Right atrium auricular region (tissue), 2 donors: ENCODE measurements around the gene SH3BP5L. TPM values are rescaled to one million over a fixed set of nuclear protein-coding genes. Genes with fewer than 3 reads are reported as not detected.

Experiments used
- DNase-seq: peaks from one replicate; pipeline ENCODE4 v3.0.0-alpha.2; 2019; ENCODE audit warnings: low spot score
- H3K27ac ChIP-seq, 2 donors: fragments of 200-600 bp; sonication (generic); 1 replicate in 1 of 2; 2 replicates in 1 of 2; pipeline ENCODE4 v1.5.1; 2016 to 2019
- H3K27me3 ChIP-seq, 2 donors: fragments of 200-600 bp; sonication (generic); one replicate each; pipeline versions ENCODE4 v1.5.1 to v1.6.0; 2017 to 2019
- H3K36me3 ChIP-seq: fragments of 200-600 bp; sonication (generic); one replicate; pipeline ENCODE4 v1.5.1; 2016
- H3K4me1 ChIP-seq, 2 donors: fragments of 200-600 bp; sonication (generic); one replicate each; pipeline versions ENCODE4 v1.5.1 to v1.6.0; 2017 to 2019
- H3K4me3 ChIP-seq, 2 donors: fragments of 200-600 bp; sonication (generic); 1 replicate in 1 of 2; 2 replicates in 1 of 2; pipeline ENCODE4 v1.5.1; 2017 to 2019; ENCODE audit warnings: mild to moderate bottlenecking in 1 of 2, moderate library complexity in 1 of 2
- H3K9me3 ChIP-seq, 2 donors: fragments of 200-600 bp; sonication (generic); one replicate each; pipeline ENCODE4 v1.5.1; 2019
- total RNA-seq, 2 donors: library from RNA; depleted of rRNA; stranded (reverse); fragments of >200 nt; gene quantifications; one replicate each; pipeline ENCODE4 v1.1.0, GENCODE V29; 2016
- TF ChIP-seq, protein P1 (sequence below), 2 donors: fragments of 200-600 bp; sonication (generic); IDR thresholded peaks; one replicate each; pipeline ENCODE4 v1.5.1; 2019; ENCODE audit warnings: antibody characterized with exemption in 2 of 2

Gene SH3BP5L
- total RNA-seq, 2 donors from 2014 or later = 13.6 to 18.5 TPM

DNA sequence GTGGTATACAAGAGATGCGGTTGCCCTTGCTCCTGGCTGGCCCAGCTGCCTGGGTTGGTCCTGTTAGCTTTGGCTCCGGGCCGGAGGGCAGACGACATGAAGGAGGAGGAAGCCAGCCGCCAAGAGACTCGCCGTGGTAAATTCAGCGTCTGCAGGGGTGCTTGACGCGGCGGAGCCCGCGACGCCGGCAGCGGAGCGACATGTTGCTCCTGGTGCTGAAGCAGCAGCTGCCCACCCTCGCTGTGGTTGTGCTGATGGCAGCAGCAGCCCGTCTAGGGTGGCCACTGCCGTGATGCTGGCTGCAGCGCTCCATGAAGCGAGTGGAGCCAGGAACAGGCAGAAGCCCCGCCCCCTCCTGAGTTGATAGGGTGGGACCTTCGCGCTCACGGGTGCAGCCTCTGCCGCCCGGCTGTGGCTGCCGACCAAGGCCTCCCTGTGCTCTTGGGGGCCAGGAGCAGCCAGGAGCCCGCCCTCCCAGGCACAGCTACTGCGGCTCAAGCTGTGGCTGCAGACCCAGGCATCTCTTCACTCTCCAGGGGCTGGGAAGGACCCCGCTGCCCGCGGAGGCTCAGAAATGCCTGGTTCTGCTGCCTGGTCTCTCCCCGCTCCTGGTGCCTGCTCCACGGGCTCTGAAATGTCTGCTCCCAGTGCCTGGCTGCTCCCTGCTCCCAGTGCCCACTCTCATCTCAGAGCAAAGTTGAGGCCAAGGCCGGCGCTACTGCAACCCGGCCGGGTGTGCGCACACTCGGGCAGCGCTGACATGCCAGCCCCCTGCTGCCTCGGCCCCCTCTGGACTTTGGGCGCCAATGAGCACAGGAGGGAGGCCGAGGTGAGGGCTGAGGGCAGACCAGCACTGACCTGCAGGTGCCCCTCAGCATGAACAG lies 37.5 kb upstream of the SH3BP5L start:
- no peaks in the 10 kb centered on the region for H3K36me3 ChIP-seq
- TF ChIP-seq, protein P1, sequence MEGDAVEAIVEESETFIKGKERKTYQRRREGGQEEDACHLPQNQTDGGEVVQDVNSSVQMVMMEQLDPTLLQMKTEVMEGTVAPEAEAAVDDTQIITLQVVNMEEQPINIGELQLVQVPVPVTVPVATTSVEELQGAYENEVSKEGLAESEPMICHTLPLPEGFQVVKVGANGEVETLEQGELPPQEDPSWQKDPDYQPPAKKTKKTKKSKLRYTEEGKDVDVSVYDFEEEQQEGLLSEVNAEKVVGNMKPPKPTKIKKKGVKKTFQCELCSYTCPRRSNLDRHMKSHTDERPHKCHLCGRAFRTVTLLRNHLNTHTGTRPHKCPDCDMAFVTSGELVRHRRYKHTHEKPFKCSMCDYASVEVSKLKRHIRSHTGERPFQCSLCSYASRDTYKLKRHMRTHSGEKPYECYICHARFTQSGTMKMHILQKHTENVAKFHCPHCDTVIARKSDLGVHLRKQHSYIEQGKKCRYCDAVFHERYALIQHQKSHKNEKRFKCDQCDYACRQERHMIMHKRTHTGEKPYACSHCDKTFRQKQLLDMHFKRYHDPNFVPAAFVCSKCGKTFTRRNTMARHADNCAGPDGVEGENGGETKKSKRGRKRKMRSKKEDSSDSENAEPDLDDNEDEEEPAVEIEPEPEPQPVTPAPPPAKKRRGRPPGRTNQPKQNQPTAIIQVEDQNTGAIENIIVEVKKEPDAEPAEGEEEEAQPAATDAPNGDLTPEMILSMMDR (IDR thresholded peaks at IDR 0.05) = peak in 1 of 2 donors; percentile 17
- H3K9me3 ChIP-seq = no peaks in the 10 kb centered on the region
- peaks cover 0 to 26% of the 10 kb centered on the region in 2 donors for H3K4me1 ChIP-seq
- H3K4me3 ChIP-seq = peak overlapping the region; percentile 50 to 65
- DNase-seq = peak; percentile 91
- no peaks in the 10 kb centered on the region for H3K27me3 ChIP-seq
- peak overlapping the region; percentile 64 to 76 for H3K27ac ChIP-seq

DNA sequence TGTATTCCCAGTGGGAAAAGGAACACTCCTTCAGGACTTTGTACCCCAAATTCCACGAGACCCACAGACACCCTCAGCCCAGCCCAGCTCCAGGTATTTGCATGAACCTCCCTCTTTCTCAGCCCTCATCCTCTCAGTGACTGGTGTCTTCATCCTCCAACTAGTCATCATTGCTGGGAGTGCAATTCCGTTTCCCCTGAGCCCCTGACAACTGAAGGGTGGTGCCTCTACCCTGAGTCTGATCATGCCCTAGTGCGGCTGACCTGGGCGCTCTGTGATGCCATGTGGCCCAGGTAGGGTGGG lies 36.9 kb upstream of the SH3BP5L start:
- H3K4me1 ChIP-seq = peaks cover 0 to 32% of the 10 kb centered on the region in 2 donors
- no peaks in the 10 kb centered on the region for H3K36me3 ChIP-seq
- H3K27ac ChIP-seq = peak overlapping the region; percentile 64 to 76
- no peak for DNase-seq
- peak overlapping the region; percentile 50 to 65 for H3K4me3 ChIP-seq
- H3K9me3 ChIP-seq = no peaks in the 10 kb centered on the region
- H3K27me3 ChIP-seq = no peaks in the 10 kb centered on the region
- TF ChIP-seq, protein P1 (IDR thresholded peaks at IDR 0.05) = no peak

DNA sequence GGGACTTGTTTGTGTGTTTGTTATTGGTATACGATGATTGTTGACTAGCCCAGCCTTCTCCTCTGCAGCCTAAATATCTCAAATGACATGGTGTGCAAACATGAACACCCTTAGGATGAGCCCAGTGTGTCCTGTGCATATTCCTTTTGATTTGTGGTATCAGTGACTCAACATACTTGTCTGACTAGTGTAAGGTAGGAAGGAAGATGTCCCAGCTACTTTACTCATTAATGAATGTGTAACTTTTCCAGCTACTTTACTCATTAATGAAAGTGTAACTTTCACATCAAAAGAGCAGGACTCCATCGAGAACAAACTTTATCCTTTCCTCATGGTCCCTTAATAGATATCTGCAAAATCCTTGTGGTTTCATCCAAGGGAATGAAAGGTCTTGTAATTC lies 35.9 kb upstream of the SH3BP5L start:
- H3K36me3 ChIP-seq = no peaks in the 10 kb centered on the region
- no peaks in the 10 kb centered on the region for H3K9me3 ChIP-seq
- no peak overlapping the region for H3K27ac ChIP-seq
- peaks cover 0 to 37% of the 10 kb centered on the region in 2 donors for H3K4me1 ChIP-seq
- H3K27me3 ChIP-seq = no peaks in the 10 kb centered on the region
- DNase-seq = no peak
- H3K4me3 ChIP-seq = no peak overlapping the region
- TF ChIP-seq, protein P1 (IDR thresholded peaks at IDR 0.05) = no peak

DNA sequence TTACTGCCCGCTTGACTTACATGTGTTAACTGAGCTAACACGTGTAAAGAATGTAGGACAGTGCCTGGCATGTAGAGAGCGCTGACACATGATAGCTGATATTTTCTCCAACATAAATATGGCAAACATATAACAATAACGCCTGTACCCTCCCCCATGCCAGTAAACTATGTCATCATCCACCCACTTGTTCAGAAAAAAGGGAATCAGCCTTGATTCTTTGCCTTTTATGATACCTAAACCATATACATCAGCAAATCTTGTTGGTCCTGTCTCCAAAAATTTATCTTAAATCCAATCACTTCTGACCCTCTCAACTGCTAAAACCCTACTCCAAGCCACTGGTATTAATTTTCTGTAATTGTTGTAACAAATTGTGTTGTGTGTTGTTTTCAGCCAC lies 34.3 kb upstream of the SH3BP5L start:
- Histone ChIP-seq H3K27ac (peak overlapping the region in 1 of 2 donors; percentile 86), H3K4me1 (peaks cover 0 to 37% of the 10 kb centered on the region in 2 donors)
- TF ChIP-seq, protein P1 (IDR thresholded peaks at IDR 0.05) = no peak

DNA sequence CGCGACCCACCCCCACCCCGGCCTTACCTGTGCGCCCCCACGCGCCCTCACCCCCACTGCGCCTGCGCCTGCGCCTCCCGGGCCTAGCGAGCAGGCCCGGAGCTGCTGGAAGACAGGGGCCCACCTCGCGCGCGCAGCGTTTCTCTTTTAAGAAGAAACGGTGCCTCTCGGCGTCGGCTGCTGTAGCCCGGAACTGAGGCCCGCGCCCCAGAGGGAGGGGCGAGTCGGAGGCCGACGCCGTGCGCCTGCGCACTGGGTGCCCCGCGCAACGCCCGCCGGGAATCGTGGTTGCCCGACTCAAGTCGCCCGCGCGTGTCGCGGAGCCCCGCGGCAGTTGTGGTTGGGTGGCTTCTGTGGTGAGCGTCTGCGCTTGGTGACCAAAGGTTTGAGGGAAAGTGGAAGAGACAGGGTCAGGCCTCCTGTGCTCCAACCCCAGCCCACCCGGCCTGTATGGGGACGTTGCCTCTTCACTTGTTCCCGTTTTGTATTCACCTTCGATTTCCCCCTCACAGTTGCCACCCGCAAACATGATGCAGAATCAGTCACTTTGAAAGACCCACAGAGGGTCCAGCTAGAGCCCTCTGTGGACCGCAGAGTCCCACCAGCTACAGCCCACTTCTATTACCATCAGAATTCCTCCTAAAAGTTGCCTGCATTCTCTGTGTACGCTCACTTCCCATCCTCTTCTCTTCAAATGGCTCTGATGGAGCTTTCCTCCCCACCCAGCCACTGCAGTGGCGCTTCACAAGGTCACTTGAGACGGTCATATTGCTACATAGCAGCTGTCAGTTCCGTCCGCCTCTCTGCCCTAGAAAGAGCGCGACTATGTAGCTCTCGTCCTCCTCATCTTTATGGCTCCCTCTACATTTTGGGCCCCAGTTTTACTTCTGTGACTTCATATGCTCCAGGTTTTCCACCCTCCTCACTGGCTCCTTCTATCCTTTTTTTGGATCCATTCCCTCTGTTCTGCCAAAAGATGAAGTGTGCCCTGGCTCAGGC lies 33.5 kb upstream of the SH3BP5L start, which contains the start of gene ZNF692:
TSS of gene ZNF692 (minus strand) at position 195 of the 999 bp plus-strand sequence. CDS start 776 bp downstream, outside the sequence.
- no peaks in the 10 kb centered on the region for H3K9me3 ChIP-seq
- DNase-seq = peak; percentile 98
- H3K4me1 ChIP-seq = peaks cover 0 to 37% of the 10 kb centered on the region in 2 donors
- H3K4me3 ChIP-seq = peak within 1 kb of the TSS; percentile 56 to 62
- H3K27ac ChIP-seq = peak within 1 kb of the TSS; percentile 86 to 91
- H3K36me3 ChIP-seq = peaks cover 2% of the 10 kb centered on the region
- H3K27me3 ChIP-seq = no peaks in the 10 kb centered on the region
- TF ChIP-seq, protein P1 (IDR thresholded peaks at IDR 0.05) = peak in 1 of 2 donors; percentile 32

More for the DNA sequence above, 34.3 kb upstream of the SH3BP5L start:
- H3K36me3 ChIP-seq = no peaks in the 10 kb centered on the region
- H3K4me3 ChIP-seq = no peak overlapping the region
- no peak for DNase-seq
- no peaks in the 10 kb centered on the region for H3K9me3 ChIP-seq
- H3K27me3 ChIP-seq = no peaks in the 10 kb centered on the region
